Testis (tissue), 3 donors: Measurements from ENCODE around the gene POTEG. TPM values are rescaled to one million over a fixed set of nuclear protein-coding genes. Genes with fewer than 3 reads are reported as not detected.
"Not testable (repeated sequence)": the region's sequence is repeated elsewhere in the genome, so short reads cannot be mapped to it uniquely, and the experiment has no call there.

Experiments used
- DNase-seq: peaks from one replicate; pipeline ENCODE4 v3.0.0-alpha.2; 2019
- H3K27ac ChIP-seq, 2 donors: fragments of 200-600 bp; sonication (generic); one replicate each; pipeline ENCODE4 v1.5.1; 2019
- H3K27me3 ChIP-seq: fragments of 200-600 bp; sonication (generic); one replicate; pipeline ENCODE4 v1.5.1; 2019
- H3K36me3 ChIP-seq: fragments of 200-600 bp; sonication (generic); one replicate; pipeline ENCODE4 v1.5.1; 2017; ENCODE audit warnings: low read depth; ENCODE audit errors: missing control alignments
- H3K4me1 ChIP-seq: fragments of 200-600 bp; sonication (generic); one replicate; pipeline ENCODE4 v1.5.1; 2019
- H3K4me3 ChIP-seq, 2 donors: fragments of 200-600 bp; sonication (generic); one replicate each; pipeline ENCODE4 v1.5.1; 2017 to 2019
- H3K9me3 ChIP-seq: fragments of 200-600 bp; sonication (generic); one replicate; pipeline ENCODE4 v1.5.1; 2017
- WGBS, 2 donors: methylation state at CpG; one replicate each; pipeline ENCODE4 v1.1.5; 2018; 5-methylcytosine and 5-hydroxymethylcytosine counted together
- intact Hi-C: fragments of 100-400 bp; cut with DNase I; formaldehyde crosslinking; loops from one replicate; pipeline ENCODE4 v1.15.1; 2023; ENCODE audit warnings: low total_unique reads
- polyA plus RNA-seq: library from polyadenylated mRNA; stranded (reverse); fragments of 350-450 nt; fragmentation: Illumina TruSeq; extraction: RNeasy Lipid Tissue Mini Kit (QIAGEN cat#74804); gene quantifications from one replicate; pipeline ENCODE4 v1.2.3, GENCODE V29; 2014; ENCODE audit warnings: low read depth, low replicate concordance; ENCODE audit not compliant: insufficient read depth
- small RNA-seq, 2 donors: library from RNA; depleted of rRNA; stranded (forward); fragments of <200 nt; gene quantifications; one replicate each; pipeline ENCODE3, GENCODE V24; 2016
- total RNA-seq, 2 donors: library from RNA; depleted of rRNA; stranded (reverse); fragments of >200 nt; gene quantifications; one replicate each; pipeline ENCODE4 v1.2.3, GENCODE V29; 2016

The POTEG gene
- total and polyA plus RNA-seq, 3 donors from 2014 or later, result 4.2 to 88.6 (median 47.9) TPM

DNA sequence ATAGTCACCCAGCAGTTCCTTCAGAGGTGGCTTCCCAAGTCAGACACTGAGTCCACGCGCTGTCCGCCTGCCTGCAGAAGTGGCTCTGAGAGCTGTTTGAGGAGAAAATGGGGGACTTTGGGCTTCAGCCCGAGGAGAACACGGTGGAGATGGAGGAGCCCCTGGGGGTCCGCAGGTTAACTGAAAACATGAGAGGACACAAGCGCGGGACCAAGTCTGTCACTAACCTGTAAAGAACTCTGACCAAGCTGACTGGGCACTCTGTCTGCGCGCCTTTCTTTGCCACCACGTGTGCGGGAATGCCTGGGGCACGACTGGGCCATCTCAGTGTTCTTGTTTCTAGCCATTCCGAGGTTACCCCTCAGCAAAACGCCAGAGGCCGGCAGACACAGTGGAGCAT is 62.4 kb downstream of the POTEG start:
- WGBS, 2 donors, result 35 to 58% methylated on average over 4 to 9 of the region's 16 CpGs
- H3K4me3 ChIP-seq, H3K27me3 ChIP-seq, H3K36me3 ChIP-seq, H3K27ac ChIP-seq, intact Hi-C loops, DNase-seq, H3K4me1 ChIP-seq, H3K9me3 ChIP-seq: not testable (repeated sequence)

DNA sequence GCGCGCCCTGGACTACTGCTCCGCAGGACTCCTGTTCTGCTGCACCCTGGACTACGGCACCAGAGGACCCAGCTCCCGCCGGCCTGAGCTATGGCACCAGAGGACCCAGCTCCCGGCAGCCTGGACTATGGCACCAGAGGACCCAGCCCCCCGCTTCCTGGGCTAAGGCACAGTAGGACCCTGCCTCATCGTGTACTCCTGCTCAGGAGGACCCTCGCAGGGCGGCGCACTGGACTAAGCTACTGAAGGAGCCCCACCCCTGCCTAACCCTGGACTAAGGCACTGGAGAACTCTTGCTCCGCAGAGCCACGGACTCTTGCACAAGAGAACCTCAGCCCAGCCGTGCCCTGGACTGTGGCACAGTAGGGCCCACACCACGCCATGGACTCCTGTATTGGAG is 71.3 kb downstream of the POTEG start:
- H3K4me1 ChIP-seq, H3K27me3 ChIP-seq, H3K9me3 ChIP-seq, H3K4me3 ChIP-seq, DNase-seq, intact Hi-C loops, H3K36me3 ChIP-seq, H3K27ac ChIP-seq: not testable (repeated sequence)
- WGBS, 2 donors, result 81% methylated on average over 5 of the region's 16 CpGs; no CpG with 5 or more reads in 1 of the 2 donors

DNA sequence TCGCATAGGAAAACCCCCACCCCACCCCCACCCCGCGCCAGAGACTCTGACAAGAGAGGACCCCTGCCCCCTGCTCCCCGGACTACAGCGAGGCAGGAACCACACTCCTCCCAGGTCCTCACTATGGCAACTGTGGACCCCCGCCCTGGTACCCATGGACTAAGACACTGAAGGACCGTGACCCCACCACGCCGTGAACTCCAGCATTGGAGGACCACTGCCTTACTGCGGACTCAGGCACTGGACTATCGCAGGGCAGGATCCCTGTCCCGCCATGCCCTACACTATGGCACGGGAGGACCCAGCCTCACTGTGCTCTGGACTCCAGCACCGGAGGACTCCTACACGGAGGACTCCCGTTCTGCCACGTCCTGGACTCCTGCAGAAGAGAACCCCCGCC is 71.8 kb downstream of the POTEG start:
- H3K27me3 ChIP-seq, DNase-seq, H3K27ac ChIP-seq, H3K36me3 ChIP-seq, H3K9me3 ChIP-seq, H3K4me1 ChIP-seq, intact Hi-C loops, H3K4me3 ChIP-seq: not testable (repeated sequence)
- WGBS, 2 donors, result 67% methylated on average over 11 of the region's 18 CpGs; no CpG with 5 or more reads in 1 of the 2 donors

DNA sequence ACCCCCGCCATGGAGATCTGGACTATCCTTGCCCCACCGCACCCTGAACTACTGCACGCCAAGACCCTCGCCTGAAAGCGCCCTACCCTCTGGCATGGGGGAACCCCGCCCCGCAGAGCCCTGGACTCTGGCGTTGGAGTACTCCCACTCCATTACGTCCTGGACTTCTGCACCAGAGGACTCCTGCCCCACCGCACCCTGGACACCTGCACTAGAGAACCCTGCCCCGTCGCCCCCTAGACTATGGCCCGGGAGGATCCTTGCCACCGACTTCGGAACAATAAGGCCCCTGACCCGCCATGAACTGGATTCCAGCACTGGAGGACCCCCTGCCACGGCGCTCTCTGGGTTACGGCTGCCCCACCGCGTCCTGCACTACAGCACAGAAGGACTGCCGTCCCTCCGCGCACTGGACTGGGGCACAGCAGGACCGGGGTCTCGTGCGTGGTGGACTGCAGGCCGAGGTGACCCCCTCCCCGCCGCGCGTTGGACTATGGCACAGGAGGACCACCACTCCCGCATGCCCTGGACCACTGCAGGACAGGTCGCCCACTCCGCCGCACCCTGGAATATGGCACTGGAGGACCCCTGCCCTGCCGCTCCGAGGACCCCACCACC is 72.4 kb downstream of the POTEG start:
- intact Hi-C loops, H3K27me3 ChIP-seq, H3K4me1 ChIP-seq, H3K27ac ChIP-seq, H3K36me3 ChIP-seq, H3K4me3 ChIP-seq, H3K9me3 ChIP-seq, DNase-seq: not testable (repeated sequence)
- WGBS, 2 donors, result 82% methylated on average over 10 of the region's 38 CpGs; no CpG with 5 or more reads in 1 of the 2 donors

DNA sequence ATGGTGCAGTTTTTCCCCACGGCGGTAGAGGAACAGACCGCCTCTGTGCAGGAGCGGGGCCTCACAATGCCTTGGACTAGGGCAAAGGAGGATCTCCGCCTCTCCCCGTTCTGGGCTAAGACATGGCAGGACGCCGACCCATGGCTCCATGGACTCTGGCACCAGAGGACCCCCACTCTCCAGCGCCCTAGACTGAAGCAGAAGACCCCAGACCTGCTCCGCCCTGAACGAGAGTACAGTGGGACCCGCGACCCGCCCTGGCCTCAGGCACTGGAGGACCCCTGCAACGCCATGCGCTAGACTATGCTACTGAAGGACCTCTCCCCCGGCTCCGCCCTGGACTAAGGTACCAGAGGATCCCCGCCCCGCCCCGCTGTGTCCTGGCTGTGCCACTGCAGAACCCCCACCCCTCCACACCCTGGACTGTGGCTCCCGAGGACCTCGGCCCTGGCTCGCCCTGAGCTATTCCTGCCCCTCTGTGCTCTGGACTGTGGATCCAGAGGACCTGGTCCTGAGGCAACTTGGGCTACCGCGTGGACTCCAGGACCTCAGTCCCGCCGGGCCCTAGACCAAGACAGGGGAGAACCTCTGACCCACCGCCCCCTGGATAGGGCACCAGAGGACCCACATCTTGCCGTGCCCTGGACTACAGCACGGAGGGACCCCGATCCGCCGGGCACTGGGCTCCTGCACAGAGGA is 73.1 kb downstream of the POTEG start:
- WGBS, 2 donors, result 82% methylated on average over 9 of the region's 34 CpGs; no CpG with 5 or more reads in 1 of the 2 donors
- H3K9me3 ChIP-seq, H3K27me3 ChIP-seq, H3K4me3 ChIP-seq, H3K27ac ChIP-seq, H3K4me1 ChIP-seq, H3K36me3 ChIP-seq, intact Hi-C loops, DNase-seq: not testable (repeated sequence)

Small RNAs within 50 kb of the gene (small RNA-seq; reads per million reads assigned to genes)
- gene RNU6-1268P, result 0 reads per million in 2 donors
